ENCODE results near the gene MLLT3. TPM values are rescaled to one million over a fixed set of nuclear protein-coding genes. Genes with fewer than 3 reads are reported as not detected.
"Not testable (repeated sequence)": the region's sequence is repeated elsewhere in the genome, so short reads cannot be mapped to it uniquely, and the experiment has no call there.

Gene MLLT3
- total RNA-seq, 1 donor from 2014 or later, result 18.0 TPM

DNA sequence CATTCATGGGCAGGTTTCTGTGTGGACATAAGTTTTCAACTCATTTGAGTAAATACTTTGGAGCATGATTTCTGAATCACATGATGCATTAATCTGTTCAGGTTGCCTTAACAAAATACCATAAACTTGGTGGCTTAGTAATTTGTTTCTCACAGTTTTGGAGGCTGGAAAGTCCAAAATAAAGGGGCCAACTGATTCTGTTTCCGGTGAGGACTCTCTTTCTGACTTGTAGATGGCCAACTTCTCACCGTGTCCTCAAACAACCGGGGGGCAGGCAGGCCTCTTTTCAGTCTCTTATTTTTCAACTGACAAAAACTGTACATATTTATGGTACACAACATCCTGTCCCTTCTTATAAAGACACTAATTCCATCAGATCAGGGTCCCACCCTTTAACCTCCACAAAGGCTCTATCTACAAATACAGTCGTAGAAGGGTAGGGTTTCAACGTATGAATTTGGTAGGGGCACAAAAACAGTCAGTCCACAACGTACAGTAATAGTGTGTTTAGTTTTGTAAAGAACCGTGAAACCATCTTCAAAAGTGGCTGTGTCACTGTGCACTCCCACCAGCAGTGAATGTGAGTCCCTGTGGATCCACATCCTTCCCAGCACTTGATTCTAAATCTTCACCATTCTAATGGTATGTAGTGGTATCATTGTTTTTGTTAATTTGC, 37.2 kb downstream of the MLLT3 start:
- Histone ChIP-seq H3K9me3 (no peaks in the 10 kb centered on the region), H3K4me3 (no peak overlapping the region), H3K27me3 (ENCODE audit: low read depth) (no peaks in the 10 kb centered on the region), H3K4me1 (peaks cover 8% of the 10 kb centered on the region), H3K36me3 (no peaks in the 10 kb centered on the region), H3K27ac (no peak overlapping the region)
- DNase-seq (no peak), ATAC-seq (no peak)
- intact Hi-C loops (cut with DNase I), result no loop called here
- TF ChIP-seq, protein P1, sequence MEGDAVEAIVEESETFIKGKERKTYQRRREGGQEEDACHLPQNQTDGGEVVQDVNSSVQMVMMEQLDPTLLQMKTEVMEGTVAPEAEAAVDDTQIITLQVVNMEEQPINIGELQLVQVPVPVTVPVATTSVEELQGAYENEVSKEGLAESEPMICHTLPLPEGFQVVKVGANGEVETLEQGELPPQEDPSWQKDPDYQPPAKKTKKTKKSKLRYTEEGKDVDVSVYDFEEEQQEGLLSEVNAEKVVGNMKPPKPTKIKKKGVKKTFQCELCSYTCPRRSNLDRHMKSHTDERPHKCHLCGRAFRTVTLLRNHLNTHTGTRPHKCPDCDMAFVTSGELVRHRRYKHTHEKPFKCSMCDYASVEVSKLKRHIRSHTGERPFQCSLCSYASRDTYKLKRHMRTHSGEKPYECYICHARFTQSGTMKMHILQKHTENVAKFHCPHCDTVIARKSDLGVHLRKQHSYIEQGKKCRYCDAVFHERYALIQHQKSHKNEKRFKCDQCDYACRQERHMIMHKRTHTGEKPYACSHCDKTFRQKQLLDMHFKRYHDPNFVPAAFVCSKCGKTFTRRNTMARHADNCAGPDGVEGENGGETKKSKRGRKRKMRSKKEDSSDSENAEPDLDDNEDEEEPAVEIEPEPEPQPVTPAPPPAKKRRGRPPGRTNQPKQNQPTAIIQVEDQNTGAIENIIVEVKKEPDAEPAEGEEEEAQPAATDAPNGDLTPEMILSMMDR (IDR thresholded peaks at IDR 0.05), result no peak

DNA sequence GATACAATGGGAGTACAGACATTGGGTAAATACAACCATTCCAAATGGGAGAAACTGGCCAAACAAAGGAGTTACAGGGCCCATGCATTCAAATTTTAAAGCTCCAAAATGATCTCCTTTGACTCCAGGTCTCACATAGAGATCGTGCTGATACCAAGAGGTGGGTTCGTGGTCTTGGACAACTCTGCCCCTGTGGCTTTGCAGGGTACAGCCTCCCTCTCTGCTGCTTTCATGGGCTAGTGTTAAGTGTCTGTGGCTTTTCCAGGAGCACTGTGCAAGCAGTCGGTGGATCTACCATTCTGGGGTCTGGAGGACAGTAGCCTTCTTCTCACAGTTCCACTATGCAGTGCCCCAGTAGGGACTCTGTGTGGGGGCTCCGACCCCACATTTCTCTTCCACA, 39.2 kb downstream of the MLLT3 start:
- H3K9me3 ChIP-seq; H3K27me3 ChIP-seq (ENCODE audit: low read depth); H3K36me3 ChIP-seq; H3K27ac ChIP-seq; intact Hi-C loops (cut with DNase I); H3K4me3 ChIP-seq; H3K4me1 ChIP-seq; DNase-seq; ATAC-seq: not testable (repeated sequence)

DNA sequence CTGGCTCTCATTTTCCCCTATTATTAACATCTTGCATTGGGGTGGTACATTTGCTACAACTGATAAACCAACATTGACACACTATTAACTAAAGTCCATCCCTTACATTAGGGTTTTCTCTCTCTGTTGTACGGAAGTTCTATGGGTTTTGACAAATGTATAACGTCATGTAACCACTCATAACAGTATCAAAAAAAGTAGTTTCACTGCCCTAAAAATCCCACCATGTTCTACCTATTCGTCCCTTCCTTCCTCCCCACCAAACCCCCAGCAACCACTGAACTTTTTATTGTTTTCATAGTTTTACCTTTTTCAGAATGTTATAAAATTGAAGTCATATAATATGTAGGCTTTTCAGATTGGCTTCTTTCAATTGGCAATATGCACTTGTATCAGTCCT, 40.1 kb downstream of the MLLT3 start:
- Histone ChIP-seq H3K27ac (no peak overlapping the region), H3K9me3 (no peaks in the 10 kb centered on the region), H3K4me3 (no peak overlapping the region), H3K4me1 (peaks cover 8% of the 10 kb centered on the region), H3K27me3 (ENCODE audit: low read depth) (no peaks in the 10 kb centered on the region), H3K36me3 (no peaks in the 10 kb centered on the region)
- intact Hi-C loops (cut with DNase I), result no loop called here
- ATAC-seq, result no peak
- TF ChIP-seq, protein P1 (IDR thresholded peaks at IDR 0.05), result no peak
- no peak for DNase-seq

DNA sequence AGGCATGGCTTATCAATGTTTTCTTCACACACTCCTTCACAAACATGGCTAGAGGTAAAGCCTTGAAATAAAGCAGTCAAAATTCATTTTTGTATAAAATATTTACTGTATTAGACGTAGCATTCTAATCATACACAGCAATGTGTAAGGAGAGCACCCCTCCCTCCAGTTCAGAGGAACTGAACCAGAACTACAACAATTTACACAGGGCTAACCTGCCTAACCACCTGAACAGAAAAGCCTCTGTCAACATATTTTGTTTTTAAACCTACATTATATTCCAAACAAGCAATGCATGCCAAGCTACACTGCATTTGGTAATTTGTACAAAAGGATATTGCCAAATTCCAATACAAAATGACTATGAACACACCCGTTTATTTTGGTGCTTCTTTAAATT, 41.6 kb downstream of the MLLT3 start:
- TF ChIP-seq, protein P1 (IDR thresholded peaks at IDR 0.05), result no peak
- H3K27me3 ChIP-seq (ENCODE audit: low read depth), result no peaks in the 10 kb centered on the region
- no peak for DNase-seq
- H3K9me3 ChIP-seq, result peaks cover 3% of the 10 kb centered on the region
- no peaks in the 10 kb centered on the region for H3K36me3 ChIP-seq
- ATAC-seq, result peak; percentile 58 to 59
- intact Hi-C loops (cut with DNase I), result no loop called here
- H3K4me1 ChIP-seq, result peaks cover 8% of the 10 kb centered on the region
- no peak overlapping the region for H3K4me3 ChIP-seq
- no peak overlapping the region for H3K27ac ChIP-seq

DNA sequence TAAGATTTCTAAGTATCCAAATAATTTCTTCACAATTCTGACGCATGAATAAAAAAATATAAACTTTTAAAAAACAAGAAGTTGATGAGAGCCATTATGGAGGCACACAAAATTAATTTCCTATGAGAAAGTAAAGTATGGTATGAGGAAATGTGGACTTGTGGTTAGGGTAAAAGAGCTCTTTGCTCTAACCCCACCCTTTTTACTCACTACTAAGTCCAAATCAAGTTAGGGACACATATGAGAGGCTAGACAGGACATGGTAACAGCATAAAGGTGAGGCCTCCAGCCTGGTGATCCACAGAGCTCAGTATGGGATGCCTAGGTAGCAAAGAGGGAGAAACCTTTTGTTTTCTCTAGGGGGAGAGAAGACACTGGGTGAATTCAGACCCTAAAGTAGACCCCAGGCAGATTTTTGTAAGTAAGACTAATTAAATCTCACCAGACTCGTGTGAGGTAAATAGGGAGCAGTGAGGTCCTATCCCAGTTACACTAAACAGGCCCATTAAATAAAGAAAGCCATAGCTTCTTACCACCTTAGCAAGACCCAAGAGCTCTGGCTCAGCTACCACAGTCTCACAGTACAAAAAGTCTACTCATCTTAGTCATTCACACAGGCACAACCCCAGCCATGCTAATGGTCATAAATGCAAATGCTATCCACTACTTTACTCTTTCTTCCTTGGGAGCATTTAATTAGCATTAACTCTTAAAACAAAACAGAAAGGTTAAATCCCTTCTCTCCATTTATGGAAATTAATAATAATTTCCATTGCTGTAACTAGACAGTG, 42.6 kb downstream of the MLLT3 start:
- DNase-seq, result no peak
- H3K4me3 ChIP-seq, result no peak overlapping the region
- H3K27ac ChIP-seq, result peak overlapping the region; percentile 1
- peaks cover 7% of the 10 kb centered on the region for H3K9me3 ChIP-seq
- H3K27me3 ChIP-seq (ENCODE audit: low read depth), result no peaks in the 10 kb centered on the region
- intact Hi-C loops (cut with DNase I), result no loop called here
- peaks cover 8% of the 10 kb centered on the region for H3K4me1 ChIP-seq
- TF ChIP-seq, protein P1 (IDR thresholded peaks at IDR 0.05), result no peak
- H3K36me3 ChIP-seq, result no peaks in the 10 kb centered on the region
- ATAC-seq, result peak; percentile 80 to 88

DNA sequence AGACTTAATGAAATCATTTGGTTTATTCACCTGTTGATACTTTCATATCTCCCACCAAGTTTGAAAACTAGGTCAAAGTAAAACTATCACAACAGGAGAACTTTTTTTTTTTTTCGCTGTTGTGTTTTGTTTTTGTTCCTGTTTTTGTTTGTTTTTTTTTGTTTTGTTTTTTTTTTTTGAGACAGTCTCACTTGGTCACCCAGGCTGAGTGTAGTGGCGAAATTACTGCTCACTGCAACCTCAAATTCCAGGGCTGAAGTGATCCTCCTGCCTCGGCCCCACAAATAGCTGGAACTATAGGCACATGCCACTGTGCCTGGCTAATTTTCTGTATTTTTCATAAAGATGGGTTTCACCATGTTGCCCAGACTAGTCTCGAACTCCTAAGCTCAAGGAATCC, 49.3 kb downstream of the MLLT3 start:
- ATAC-seq, result no peak
- Histone ChIP-seq H3K9me3 (peaks cover 7% of the 10 kb centered on the region), H3K36me3 (no peaks in the 10 kb centered on the region), H3K4me3 (no peak overlapping the region), H3K4me1 (peaks cover 20% of the 10 kb centered on the region), H3K27ac (no peak overlapping the region), H3K27me3 (ENCODE audit: low read depth) (no peaks in the 10 kb centered on the region)
- TF ChIP-seq, protein P1 (IDR thresholded peaks at IDR 0.05), result no peak
- intact Hi-C loops (cut with DNase I), result no loop called here
- DNase-seq, result no peak

All from lower lobe of right lung (tissue), 2 donors.